H1 (cell line): ENCODE results near the gene KIF1B. TPM values are rescaled to one million over a fixed set of nuclear protein-coding genes. Genes with fewer than 3 reads are reported as not detected.

Source experiments
- E2F6 ChIP-seq: IDR thresholded peaks from 2 replicates; pipeline ENCODE4 v1.6.1; 2012; ENCODE audit warnings: inconsistent platforms
- GTF2F1 ChIP-seq: IDR thresholded peaks from 2 replicates; pipeline ENCODE4 v1.6.1; 2012; ENCODE audit warnings: low read depth, low read length, improper control_type of control experiment, borderline replicate concordance
- JUN ChIP-seq: IDR thresholded peaks from 2 replicates; pipeline ENCODE4 v1.6.1; 2011; ENCODE audit warnings: low read depth, mild to moderate bottlenecking, improper control_type of control experiment, low read length
- RAD21 ChIP-seq, 2 experiments: IDR thresholded peaks in 1 of 2; conservative IDR thresholded peaks in 1 of 2; 2 replicates each; pipeline ENCODE4 v1.6.1; 2011; ENCODE audit warnings: low read depth in 2 of 2, low read length in 2 of 2, improper control_type of control experiment in 1 of 2, inconsistent platforms in 1 of 2, mild to moderate bottlenecking in 1 of 2, moderate library complexity in 1 of 2
- TAF1 ChIP-seq: IDR thresholded peaks from 2 replicates; pipeline ENCODE4 v1.6.1; 2011; ENCODE audit warnings: mild to moderate bottlenecking, low read depth, low read length
- polyA plus RNA-seq, 7 experiments: library from polyadenylated mRNA; depleted of rRNA in 3 of 7; stranded (reverse) in 5 of 7; unstranded in 2 of 7; fragments of >200 nt in 5 of 7; fragments of 200-250 nt in 2 of 7; gene quantifications; 1 replicate in 5 of 7; 2 replicates in 1 of 7; 4 replicates in 1 of 7; pipeline versions ENCODE4 v1.2.1 to v1.2.3, GENCODE V29; 2011 to 2013; ENCODE audit warnings: missing spikeins in 2 of 7, mixed read lengths in 2 of 7
- total RNA-seq: library from RNA; stranded (reverse); fragmentation: NEBNext Ultra II Directional; extraction: Animal tissue kit (Norgen Biotek cat#: 25700); gene quantifications from 2 replicates; pipeline ENCODE4 v1.2.1, GENCODE V29; 2021

KIF1B gene
- total and polyA plus RNA-seq, 2 of the 8 experiments (the other 6 are each of a cell fraction or from before 2014, with no cell fraction given) = 39.1 to 74.2 TPM

GRCh38 chr1:10337436-10337835 is 127.1 kb downstream of the KIF1B start (continued):
- TF ChIP-seq JUN (no peak), E2F6 (no peak), GTF2F1 (no peak), RAD21 (IDR thresholded peaks at IDR 0.05 in 1 of 2, conservative IDR thresholded peaks at IDR 0.05 in 1 of 2; ENCODE audit: low read depth in 2 of 2, low read length in 2 of 2) (no peak), TAF1 (no peak)
